ENCODE measurements around the gene RIBC1.
"Not testable (repeated sequence)": the region's sequence is repeated elsewhere in the genome, so short reads cannot be mapped to it uniquely, and the experiment has no call there.

The RIBC1 gene

DNA sequence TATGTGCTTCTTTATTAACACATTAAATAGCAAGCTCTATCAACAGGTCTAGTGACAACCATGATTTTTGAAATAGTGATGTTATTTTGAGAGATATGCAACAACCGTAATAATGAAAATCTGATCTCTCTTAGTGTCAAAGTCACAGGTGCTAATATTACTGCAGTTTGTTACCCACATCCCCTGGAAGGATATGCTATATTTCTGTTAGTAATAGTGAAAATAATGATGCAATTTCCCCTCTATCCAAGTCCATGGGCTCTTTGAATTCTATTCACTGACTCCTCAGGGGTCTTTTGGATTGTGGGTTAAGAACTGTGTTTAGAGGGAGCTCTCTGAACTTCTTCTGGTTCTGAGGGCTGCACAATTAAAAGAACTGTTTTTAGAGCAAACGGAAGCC lies 14.5 kb downstream of the RIBC1 start:
- no peak for DNase-seq

DNA sequence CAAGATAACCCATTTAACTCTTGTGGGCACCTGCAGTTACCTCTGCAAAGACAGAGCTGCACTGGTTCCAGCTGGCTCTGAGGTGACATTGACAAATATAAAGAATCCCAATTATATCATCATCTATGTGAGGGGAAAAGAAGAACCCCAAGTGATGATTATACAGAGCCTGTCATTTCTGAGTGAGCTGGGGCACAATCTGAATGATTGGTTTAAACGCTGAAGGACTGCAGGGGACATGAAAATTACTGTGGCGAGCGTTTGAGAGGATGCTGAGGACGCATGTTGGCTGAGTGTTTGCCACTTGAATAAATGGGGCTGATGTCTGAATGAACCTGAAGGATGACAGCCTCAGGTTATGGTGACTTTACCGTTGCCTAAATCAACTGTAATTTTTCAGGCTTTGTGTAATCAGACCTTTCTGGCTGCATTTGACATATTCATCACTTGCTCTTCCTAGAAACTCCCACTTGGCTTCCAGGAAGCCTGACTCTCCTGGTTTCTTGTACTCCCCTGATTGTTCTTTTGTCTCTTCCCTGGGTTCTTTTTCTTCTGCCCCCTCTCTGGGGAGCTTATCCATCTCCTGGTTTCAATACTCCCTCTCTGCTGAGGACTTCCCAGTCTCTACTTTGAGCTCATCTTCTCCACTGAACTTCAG lies 15.6 kb downstream of the RIBC1 start:
- DNase-seq = no peak

DNA sequence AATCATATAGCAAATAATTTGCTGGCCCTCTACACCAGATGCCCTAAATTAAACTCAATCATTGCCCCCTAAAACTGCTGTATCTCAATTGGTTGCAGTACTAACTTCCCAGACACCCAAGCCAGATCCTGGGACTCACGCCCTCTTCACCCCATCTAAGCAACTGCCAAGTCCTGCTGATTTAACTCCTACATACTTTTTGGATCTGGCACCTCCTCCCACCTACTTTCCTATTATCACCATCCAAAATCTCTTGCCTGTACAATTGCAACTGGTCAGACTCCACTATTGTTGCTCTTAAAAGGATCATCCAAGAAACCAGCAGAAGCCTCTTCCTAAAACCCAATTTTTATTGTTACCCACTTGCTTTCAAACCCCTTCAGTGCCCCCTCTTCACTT lies 16.2 kb downstream of the RIBC1 start:
- no peak for DNase-seq

DNA sequence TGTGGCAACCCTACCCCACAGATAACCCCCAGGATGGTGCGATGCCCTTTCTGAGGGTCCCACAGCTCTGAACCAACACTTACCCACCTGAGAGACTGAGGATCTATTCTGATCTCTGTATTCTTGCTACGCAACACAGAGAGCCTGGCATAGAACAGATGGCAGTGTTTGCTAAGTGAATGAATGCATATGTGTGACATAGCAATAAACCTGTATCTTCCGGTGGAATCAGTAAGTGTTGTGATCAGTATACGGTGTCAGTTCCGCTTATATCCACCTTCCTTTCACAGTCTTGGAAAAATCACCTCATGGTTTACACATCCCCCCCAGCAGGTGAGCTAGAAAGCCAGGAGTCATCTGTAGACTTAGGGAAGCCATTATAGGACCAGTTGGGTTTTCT lies 17.4 kb downstream of the RIBC1 start:
- DNase-seq = peak; percentile 82

DNA sequence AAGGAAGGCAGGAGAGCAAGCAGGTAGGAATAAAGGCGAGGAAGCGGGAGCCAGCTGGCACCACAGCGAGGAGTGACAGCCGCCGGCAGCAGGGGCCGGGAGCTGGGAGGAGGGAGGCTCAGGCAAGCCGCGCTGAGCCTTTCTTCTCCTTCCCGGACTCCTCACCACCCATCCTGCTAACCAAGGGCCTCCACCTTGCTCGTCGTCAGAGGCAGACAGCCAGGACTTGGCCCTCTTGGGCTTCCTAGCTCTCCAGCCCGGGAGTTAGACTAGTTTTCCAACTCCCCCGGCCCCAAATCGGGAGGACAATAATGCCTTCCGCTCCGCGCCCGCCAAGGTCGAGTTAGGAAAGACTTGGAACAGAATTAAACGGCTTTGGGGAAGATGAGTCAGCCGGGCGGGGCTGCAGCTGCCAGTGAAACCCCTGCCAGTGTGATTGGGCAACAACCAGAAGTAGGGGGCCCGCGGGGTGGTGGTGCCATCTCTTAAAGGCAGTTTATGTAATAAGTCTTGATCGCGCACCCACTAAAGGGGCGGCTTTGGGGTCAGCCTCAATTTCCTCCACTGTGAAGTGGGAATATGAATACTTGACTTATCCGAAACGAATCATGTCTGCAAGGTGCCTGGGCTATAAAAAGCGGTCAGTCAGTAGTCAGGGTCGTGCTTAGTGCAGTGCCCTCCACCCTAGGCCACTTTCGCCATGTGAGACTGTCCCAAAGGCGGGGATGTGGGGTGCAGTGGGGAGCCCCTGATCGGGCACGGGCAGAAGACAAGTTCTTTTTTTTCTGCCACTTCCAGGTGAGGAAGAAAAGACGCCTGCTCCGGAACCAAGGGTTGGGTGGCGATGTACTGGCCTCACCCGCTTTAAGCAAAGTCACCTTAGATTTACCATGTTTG lies 18.2 kb downstream of the RIBC1 start:
- peak; percentile 52 for DNase-seq

DNA sequence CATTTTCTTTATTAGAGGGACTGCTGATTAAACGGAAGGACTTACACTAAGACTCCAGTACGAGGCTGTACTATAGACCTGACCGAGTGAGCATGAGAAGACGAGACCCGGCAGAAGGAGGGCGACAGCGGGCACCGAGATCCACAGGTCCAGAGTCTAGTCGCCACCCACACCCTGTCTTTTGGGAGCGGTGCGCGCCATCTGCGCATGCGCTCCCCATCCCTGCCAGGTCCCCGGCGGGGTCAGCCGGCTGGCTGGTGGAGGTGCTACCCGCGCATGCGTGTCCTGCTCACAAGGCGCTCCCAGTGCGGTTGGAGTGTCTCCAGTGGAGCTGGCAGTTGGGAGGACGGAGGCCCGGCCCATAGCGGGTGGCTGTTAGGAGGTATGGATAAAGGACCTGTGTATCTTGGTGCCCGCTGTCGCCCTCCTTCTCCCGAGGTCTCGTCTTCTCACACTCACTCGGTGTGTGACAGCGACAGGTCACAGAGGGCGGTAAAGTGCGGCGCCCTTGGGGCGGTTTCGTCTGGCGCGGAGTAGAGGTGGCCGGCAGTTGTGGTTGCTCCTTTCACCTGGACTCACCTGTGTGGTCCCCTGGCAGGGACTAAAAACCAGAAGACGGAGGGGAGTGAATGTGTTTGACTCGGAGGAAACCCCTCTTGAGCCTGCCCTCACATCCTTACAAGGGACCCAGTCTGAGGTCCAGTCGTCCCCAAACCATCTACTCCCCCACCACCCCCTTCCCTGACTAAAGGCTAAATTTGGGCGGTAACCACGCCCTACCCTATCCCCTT lies 19.1 kb downstream of the RIBC1 start:
- DNase-seq = peak; percentile 64

DNA sequence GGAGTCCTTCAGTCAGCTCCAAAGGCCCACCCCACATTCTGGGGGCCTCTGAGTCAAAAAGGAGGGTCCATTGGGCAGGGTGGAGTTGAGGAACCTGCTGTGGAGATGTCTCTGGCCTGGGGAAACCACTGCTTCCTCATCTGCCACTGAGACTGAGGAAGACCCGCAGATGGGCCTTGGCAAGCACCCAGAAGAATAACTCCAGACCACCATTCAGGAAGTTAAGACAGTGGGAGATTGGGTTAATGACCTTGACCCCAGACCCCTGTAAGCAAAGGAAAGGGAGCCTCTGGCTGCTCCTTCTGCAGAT lies 19.6 kb downstream of the RIBC1 start:
- DNase-seq = no peak

DNA sequence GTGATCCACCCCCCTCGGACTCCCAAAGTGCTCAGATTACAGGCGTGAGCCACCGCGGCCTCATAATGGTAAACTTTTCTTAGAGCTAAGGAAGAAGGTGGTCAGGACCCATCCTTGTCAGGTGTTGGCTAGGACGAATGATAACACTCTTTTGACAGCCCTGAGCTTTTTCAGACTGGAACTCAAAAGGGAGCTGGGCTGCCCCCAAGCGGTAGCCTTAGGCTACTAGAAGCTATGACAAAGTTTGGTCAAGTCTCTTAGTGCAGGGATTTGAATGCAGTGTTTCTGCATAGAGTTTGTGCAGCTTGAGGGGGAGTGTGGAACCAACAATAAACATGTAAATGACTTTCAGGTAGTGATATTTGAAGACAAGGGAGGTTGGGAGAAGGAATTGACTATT lies 23.3 kb downstream of the RIBC1 start:
- peak; percentile 37 for DNase-seq

DNA sequence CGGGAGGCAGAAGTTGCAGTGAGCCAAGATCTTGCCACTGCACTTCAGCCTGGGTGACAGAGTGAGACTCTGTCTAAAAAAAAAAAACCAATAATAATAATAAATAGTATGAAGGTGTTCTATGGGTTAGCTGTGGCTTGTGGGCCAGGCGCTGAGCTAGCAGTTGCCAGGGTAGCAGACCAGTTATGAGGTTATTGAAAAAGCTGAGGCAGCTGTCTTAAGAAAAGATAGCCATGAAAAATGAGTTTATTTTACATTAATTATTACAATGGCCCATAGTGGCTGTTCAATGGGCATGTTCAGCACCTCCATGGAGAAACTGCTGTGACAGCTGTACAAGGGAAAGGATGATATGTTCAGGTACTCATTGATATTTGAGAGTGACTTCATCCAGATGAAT lies 24.8 kb downstream of the RIBC1 start:
- no peak for DNase-seq

DNA sequence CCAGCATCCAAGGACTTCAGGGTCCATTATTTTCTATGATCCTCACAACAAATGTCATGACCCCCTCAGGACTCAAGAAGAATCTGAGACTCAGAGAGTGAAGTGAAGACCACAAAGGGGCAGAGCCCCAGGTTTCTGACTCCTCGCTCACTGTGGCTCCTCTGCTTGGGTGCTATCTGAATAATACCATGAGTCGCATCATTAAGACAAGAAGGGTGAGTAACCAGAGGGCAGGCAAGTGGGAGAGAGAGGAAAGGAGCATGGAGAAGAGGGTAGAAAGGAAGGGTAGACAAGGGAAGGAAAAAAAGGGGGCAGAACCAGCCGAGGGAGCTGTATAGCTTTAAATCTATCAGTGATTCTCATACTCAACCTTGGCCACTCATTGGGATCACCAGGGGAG lies 27.0 kb downstream of the RIBC1 start:
- DNase-seq = no peak

DNA sequence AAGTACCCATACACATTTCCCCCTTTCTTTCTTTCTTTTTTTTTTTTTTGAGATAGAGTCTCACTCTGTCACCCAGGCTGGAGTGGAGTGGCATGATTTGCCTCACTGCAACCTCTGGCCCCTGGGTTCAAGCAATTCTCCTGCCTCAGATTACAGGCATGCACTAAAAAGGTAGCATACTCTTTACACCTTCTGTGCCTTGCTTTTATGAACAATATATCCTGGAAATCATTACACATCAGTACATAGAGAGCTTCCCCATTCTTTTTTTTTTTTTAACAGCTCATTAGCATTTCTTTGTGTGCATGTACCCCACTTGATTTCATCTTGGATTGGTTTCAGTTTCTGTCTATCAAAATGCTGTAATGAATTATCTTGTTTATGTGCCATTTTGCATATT lies 30.1 kb downstream of the RIBC1 start:
- DNase-seq = no peak

DNA sequence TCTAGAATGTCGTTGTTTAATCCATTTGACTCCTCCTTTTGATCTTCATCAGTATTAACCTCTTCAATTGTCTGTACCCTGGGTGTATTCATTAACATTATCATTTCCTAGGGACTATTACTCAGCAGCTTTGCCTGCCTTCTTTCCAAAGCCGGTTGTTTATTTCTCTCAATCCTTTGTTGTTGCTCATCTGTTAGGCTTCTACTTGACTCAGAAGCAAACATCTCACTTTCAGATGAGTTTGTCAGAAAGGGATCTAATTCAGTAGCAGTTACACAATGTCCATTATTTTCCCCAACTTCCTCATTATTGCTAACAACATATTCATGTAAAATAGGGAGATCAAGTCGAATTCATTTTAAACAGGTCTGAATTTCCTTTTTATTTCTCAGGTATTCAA lies 33.6 kb downstream of the RIBC1 start:
- DNase-seq = no peak

DNA sequence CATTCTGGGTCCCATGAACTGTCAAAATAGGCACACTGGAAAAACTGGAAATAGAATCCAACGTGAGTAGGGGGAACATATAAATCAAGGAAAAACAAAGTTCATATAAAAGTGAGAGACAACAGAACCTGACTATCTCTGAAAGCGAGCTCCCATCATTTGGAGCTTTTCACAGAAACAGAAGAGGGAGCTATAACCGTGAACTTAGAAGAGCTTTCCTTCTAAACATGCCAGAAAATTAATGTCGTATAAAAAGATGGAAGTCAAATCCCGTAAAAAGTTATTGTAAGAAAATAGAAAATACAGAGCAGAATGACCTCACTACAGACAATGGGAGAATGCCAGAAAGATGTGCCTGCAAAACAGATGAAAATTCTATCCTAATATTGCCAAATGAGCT lies 35.4 kb downstream of the RIBC1 start:
- no peak for DNase-seq

DNA sequence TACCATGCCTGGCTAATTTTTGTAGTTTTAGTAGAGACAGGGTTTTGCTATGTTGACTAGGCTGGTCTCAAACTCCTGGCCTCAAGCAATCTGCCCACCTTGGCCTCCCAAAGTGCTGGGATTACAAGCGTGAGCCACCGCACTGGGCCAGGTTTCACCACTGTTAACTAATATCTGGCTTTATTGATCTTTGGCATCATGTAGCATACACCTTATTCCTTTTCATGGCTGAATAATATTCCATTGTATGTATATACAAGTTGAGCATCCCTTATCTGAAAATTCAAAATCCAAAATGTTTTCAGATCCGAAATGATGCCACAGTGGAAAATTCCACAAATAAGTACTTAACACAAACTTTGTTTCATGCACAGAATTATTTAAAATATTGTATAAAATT lies 46.0 kb downstream of the RIBC1 start:
- DNase-seq = not testable (repeated sequence)

DNA sequence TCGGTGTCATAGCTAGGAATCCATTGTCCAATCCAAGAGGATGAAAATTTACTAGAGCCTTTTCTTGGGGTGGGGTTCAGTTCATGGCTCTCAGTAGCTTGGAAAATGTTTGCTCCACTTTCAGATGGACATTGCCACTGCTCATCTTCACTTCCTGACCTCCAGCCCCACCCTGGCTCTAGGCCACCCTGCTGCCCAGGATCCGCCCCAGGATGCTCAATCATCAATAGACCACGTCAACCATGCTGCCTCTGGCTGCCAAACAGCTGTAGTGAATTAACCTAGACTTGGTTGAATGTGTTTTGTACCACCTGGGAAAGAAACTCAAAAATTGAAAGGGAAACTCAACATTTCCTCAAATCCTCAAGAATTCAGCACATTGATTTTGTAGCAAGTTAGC lies 48.7 kb downstream of the RIBC1 start:
- no peak for DNase-seq

DNA sequence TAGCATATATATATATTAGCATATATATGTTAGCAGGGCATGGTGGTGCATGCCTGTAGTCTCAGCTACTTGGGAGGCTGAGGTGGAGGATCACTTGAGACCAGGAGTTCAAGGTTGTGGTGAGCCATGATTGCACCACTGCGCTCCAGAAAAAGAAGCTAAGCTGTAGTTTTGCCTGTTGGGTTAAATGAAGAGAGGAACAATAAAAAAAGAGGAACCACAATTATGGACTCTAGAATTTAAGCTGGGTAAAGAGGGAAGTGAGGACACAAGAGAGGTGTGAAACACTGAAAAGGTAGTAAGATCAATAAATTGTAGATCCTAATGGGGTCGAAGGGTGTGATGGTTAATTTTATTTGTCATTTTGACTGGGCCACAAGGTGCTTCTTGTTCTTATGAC lies 52.0 kb downstream of the RIBC1 start:
- DNase-seq = no peak

DNA sequence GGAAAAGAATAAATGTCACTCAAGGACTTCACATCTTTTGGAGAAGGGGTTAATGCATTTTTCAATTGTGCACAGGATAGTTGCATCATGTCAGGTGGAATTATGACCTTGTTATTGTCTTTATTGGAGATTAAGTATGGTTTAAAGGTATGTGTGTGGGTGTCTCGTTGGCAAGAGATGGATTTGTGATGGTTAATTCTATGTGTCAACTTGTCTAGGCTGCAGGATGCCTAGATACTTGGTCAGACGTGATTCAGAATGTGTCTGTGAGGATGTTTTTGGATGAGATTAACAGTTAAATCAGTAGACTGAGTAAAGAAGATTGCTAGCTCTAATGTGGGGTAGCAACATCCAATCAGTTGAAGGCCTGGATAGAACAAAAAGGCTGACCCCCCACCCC lies 53.7 kb downstream of the RIBC1 start:
- DNase-seq = no peak

DNA sequence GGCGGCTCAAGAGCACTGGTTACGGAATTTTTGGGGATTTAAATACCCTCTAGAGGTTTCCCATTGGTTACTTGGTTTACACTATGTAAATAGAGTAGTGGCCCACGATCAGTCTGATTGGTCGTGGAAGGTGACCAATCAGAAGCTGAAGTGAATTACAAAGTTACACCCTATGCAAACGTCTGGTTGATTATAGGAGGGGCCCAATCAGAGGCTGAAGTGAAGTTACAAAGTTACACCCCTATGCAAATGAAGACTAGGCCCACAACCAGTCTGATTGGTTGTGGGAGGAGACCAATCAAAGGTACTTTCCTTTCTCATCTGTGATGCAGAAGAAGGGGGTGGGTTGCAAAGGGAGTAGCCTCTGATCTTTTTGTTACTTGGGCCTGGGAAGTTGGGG lies 56.6 kb downstream of the RIBC1 start:
- no peak for DNase-seq

All from NCI-H1694 treated with DMSO at 0.1 percent for 48 hours (cell line).